Activated CD8-positive, alpha-beta T cell treated with anti-CD3 and anti-CD28 coated beads for 36 hours (primary cell): ENCODE results near the gene RPL36AL. TPM values are rescaled to one million over a fixed set of nuclear protein-coding genes. Genes with fewer than 3 reads are reported as not detected.

Experiments used
- ATAC-seq: fragments of 200-7000 bp; cut with Tn5 transposase; one replicate; pipeline ENCODE4 v1.10.0; 2021; ENCODE audit warnings: mild to moderate bottlenecking, moderate library complexity
- CTCF ChIA-PET: fragments of 350-600 bp; sonication (Branson Sonifier 250); formaldehyde crosslinking; loops from one replicate; lab custom pipeline; 2021; ENCODE audit warnings: antibody characterized with exemption; lab: Charles Lee
- POLR2A ChIA-PET: fragments of 350-600 bp; sonication (Branson Sonifier 250); formaldehyde crosslinking; loops from one replicate; lab custom pipeline; 2021; ENCODE audit warnings: antibody characterized with exemption; lab: Charles Lee
- DNase-seq: peaks from one replicate; pipeline ENCODE4 v3.0.0-alpha.2; 2020
- H3K27ac Mint-ChIP-seq: one replicate; pipeline ENCODE4 v1.8.0; 2021; ENCODE audit warnings: mild to moderate bottlenecking, mixed read lengths
- H3K27me3 Mint-ChIP-seq: one replicate; pipeline ENCODE4 v1.8.0; 2021; ENCODE audit warnings: mixed read lengths
- H3K36me3 Mint-ChIP-seq: one replicate; pipeline ENCODE4 v1.8.0; 2021; ENCODE audit warnings: low read depth, mixed read lengths
- H3K4me1 Mint-ChIP-seq: one replicate; pipeline ENCODE4 v1.8.0; 2021; ENCODE audit warnings: low read depth, mixed read lengths
- H3K4me3 Mint-ChIP-seq: one replicate; pipeline ENCODE4 v1.8.0; 2021; ENCODE audit warnings: mild to moderate bottlenecking, moderate library complexity, mixed read lengths
- H3K9me3 Mint-ChIP-seq: one replicate; pipeline ENCODE4 v1.8.0; 2021; ENCODE audit warnings: mixed read lengths
- intact Hi-C: fragments of 100-400 bp; cut with micrococcal nuclease; formaldehyde crosslinking; loops from one replicate; pipeline ENCODE4 v1.10.0; 2022
- total RNA-seq, 2 experiments: library from RNA; stranded (reverse); gene quantifications; one replicate each; pipeline ENCODE4 v1.2.3, GENCODE V29; 2021
- TF ChIP-seq, protein P1 (sequence below): fragments of 200-600 bp; IDR thresholded peaks from one replicate; pipeline ENCODE4 v1.8.0; 2022; ENCODE audit warnings: antibody characterized with exemption, mild to moderate bottlenecking

The RPL36AL gene
- total RNA-seq, 2 experiments from 2014 or later = 214 to 231 TPM

DNA sequence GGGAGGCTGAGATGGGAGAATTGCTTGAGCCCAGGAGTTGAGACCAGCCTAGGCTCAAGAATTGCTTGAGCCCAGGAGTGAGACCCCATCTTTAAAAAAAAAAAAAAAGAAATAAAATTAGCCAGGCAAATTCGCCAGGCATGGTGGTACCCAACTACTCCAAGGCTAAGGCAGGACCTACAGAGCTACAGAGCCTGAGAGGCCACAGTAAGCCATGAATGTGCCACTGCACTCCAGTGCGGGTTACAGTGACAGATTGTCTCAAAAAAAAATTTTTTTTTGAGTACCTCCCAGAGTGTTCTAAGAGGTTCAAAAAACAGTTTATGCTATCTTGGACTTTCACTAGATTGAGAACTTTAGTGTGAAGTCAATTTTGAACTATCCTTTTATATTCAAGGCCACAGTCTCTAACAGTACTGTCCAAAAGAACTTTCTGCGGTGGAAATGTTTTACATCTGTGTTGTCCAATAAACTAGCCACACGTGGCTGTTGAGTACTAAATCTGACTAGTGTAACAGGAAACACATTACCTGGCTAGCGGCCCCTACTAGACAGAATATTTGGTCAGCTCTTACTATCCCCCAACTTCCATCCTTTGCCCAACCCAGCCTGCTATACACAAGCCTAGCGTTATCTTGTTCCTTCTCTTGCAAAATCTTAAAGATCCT lies 2.4 kb downstream of the RPL36AL start:
- Mint-ChIP-seq H3K4me1 (peaks cover 26% of the 10 kb centered on the region), H3K9me3 (no peaks in the 10 kb centered on the region)

DNA sequence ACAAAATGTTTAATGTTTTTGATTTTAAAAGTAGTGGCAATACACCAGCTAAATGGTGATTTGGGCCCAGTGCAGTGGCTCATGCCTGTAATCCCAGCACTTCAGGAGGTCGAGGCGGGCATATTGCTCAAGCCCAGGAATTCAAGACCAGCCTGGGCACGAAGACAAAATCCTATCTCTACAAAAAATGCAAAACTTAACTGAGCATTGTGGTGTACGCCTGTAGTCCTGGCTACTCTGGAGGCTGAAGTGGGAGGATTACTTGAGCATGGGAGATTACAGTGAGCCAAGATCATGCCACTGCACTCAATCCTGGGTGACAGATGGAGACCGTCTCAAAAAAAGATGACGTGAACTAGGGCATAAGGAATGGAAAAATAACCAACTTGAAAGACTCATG lies 4.7 kb downstream of the RPL36AL start:
- Mint-ChIP-seq H3K27ac (peak overlapping the region; percentile 61), H3K36me3 (peaks cover 44% of the 10 kb centered on the region), H3K27me3 (no peaks in the 10 kb centered on the region), H3K9me3 (no peaks in the 10 kb centered on the region), H3K4me1 (peaks cover 18% of the 10 kb centered on the region), H3K4me3 (no peak overlapping the region)
- no peak for ATAC-seq
- DNase-seq = no peak
- intact Hi-C loops = no loop called here
- TF ChIP-seq, protein P1, sequence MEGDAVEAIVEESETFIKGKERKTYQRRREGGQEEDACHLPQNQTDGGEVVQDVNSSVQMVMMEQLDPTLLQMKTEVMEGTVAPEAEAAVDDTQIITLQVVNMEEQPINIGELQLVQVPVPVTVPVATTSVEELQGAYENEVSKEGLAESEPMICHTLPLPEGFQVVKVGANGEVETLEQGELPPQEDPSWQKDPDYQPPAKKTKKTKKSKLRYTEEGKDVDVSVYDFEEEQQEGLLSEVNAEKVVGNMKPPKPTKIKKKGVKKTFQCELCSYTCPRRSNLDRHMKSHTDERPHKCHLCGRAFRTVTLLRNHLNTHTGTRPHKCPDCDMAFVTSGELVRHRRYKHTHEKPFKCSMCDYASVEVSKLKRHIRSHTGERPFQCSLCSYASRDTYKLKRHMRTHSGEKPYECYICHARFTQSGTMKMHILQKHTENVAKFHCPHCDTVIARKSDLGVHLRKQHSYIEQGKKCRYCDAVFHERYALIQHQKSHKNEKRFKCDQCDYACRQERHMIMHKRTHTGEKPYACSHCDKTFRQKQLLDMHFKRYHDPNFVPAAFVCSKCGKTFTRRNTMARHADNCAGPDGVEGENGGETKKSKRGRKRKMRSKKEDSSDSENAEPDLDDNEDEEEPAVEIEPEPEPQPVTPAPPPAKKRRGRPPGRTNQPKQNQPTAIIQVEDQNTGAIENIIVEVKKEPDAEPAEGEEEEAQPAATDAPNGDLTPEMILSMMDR = no peak
- POLR2A ChIA-PET = interaction anchor here (1.3 kb wide), 1 partner anchor 16 kb away, joined by 3 read pairs; no protein-coding TSS in a partner anchor
- CTCF ChIA-PET = no interaction called here

More for the DNA sequence above, 2.4 kb downstream of the RPL36AL start:
- DNase-seq = no peak
- TF ChIP-seq, protein P1 = no peak
- Mint-ChIP-seq H3K27ac (peak overlapping the region; percentile 55), H3K4me3 (peak overlapping the region; percentile 90), H3K27me3 (no peaks in the 10 kb centered on the region), H3K36me3 (peaks cover 56% of the 10 kb centered on the region)
- ATAC-seq = no peak
- intact Hi-C loops = no loop called here
- POLR2A ChIA-PET = interaction anchor here (1.0 to 1.6 kb wide), 4 partner anchors 9 to 32 kb away, joined by 3 to 7 read pairs (median 4); partner anchors contain the start of genes LRR1 and RPS29
- CTCF ChIA-PET = interaction anchor here (0.7 to 1.1 kb wide), 3 partner anchors 16 to 156 kb away, joined by 3 to 6 read pairs (median 3); no protein-coding TSS in a partner anchor

DNA sequence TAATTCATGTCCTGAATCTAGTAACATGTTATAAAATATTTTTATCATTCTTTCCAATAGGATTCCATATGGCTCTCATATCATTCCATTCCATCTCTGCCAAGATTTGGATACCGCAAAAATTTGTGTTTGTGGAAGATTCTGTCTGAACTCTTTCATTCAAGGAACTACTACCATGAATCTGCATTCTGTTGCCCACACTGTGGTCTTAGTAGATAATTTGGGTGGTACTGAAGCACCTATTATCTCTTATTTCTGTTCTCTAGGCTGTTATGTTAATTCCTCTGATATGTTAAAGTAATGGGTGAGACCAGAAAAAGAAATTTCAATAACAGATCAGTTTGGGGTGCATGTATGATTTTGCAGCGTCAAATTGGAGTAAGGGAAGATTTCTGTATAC lies 6.2 kb downstream of the RPL36AL start:
- Mint-ChIP-seq H3K9me3 (no peaks in the 10 kb centered on the region), H3K4me1 (peaks cover 18% of the 10 kb centered on the region), H3K4me3 (no peak overlapping the region), H3K27me3 (no peaks in the 10 kb centered on the region), H3K36me3 (peaks cover 38% of the 10 kb centered on the region), H3K27ac (no peak overlapping the region)
- intact Hi-C loops = no loop called here
- DNase-seq (no peak), ATAC-seq (no peak)
- TF ChIP-seq, protein P1 = no peak
- CTCF ChIA-PET = no interaction called here
- POLR2A ChIA-PET = interaction anchor here (1.1 kb wide), 1 partner anchor 27 kb away, joined by 4 read pairs; no protein-coding TSS in a partner anchor

DNA sequence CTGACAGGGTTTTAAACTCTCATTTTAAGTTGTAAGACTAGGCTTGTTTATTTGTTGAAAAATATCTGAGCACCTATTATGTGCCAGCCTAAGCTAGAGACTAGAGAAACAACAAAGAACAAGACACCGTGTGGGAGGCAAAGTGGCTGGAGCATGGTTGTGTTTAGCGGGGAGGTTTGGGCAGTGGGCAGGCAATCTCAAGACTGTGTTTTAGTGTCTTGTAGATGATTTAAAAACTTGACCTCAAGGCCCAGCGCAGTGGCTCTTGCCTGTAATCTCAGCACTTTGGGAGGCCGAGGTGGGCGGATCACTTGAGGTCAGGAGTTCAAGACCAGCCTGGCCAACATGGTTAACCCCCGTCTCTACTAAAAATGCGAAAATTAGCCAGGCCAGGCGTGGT lies 7.8 kb downstream of the RPL36AL start:
- TF ChIP-seq, protein P1 = no peak
- ATAC-seq = no peak
- Mint-ChIP-seq H3K4me1 (peaks cover 8% of the 10 kb centered on the region), H3K9me3 (no peaks in the 10 kb centered on the region), H3K27ac (no peak overlapping the region), H3K4me3 (no peak overlapping the region), H3K27me3 (no peaks in the 10 kb centered on the region), H3K36me3 (peaks cover 32% of the 10 kb centered on the region)
- ChIA-PET POLR2A (no interaction called here), CTCF (interaction anchor here (0.9 to 1.9 kb wide), 3 partner anchors 8 to 25 kb away, joined by 3 to 4 read pairs (median 3); partner anchors contain the start of genes MGAT2 and RPL36AL)
- DNase-seq = no peak
- intact Hi-C loops = no loop called here

DNA sequence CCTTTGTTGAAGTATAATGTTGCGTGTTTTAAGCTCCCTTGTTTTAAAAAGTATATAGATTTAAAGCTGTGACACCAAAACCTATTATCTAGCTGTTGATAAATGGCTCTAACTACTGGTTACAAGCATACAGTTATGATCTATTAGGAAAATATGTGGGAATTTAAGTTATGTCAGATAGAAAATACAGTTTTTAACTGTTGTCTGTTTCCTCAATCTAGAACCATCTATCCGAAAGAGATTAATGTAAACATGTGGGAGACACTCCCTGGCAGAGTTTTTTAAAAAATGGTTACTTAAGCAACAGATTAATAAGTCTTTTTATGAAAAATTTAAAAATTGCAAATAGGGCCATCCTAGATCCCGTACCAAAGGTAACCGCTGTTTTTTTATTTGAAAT lies 8.2 kb downstream of the RPL36AL start:
- Mint-ChIP-seq H3K4me3 (no peak overlapping the region), H3K4me1 (peaks cover 4% of the 10 kb centered on the region), H3K27me3 (no peaks in the 10 kb centered on the region), H3K36me3 (peaks cover 28% of the 10 kb centered on the region), H3K27ac (no peak overlapping the region), H3K9me3 (no peaks in the 10 kb centered on the region)
- intact Hi-C loops = no loop called here
- TF ChIP-seq, protein P1 = no peak
- ChIA-PET POLR2A (interaction anchor here (1.1 kb wide), 1 partner anchor 26 kb away, joined by 3 read pairs; the partner anchor contains the start of gene RPS29), CTCF (interaction anchor here (0.9 to 1.9 kb wide), 3 partner anchors 9 to 25 kb away, joined by 3 to 4 read pairs (median 3); partner anchors contain the start of genes MGAT2 and RPL36AL)
- DNase-seq = no peak
- no peak for ATAC-seq
